GM13976 (cell line): ENCODE data around the gene LFNG.

ENCODE experiments used
- DNase-seq: peaks from one replicate; pipeline ENCODE4 v3.0.0; 2012; ENCODE audit warnings: low spot score
- in situ Hi-C: fragments of 300-500 bp; cut with MboI; formaldehyde crosslinking; loops from one replicate; pipeline ENCODE4 v1.12.0; 2022; ENCODE audit warnings: low sequenced_read_pairs, mixed read lengths, inconsistent platforms; ENCODE audit not compliant: unreplicated experiment
- TF ChIP-seq, protein P1 (sequence below): IDR thresholded peaks from 2 replicates; pipeline ENCODE4 v1.5.1; 2012; ENCODE audit warnings: borderline replicate concordance, mild to moderate bottlenecking; ENCODE audit not compliant: insufficient read depth; ENCODE audit errors: extremely low read depth, missing control alignments, control extremely low read depth

The LFNG gene

GRCh38 chr7:2492038-2492437 is 27.5 kb upstream of the LFNG start:
- TF ChIP-seq, protein P1, sequence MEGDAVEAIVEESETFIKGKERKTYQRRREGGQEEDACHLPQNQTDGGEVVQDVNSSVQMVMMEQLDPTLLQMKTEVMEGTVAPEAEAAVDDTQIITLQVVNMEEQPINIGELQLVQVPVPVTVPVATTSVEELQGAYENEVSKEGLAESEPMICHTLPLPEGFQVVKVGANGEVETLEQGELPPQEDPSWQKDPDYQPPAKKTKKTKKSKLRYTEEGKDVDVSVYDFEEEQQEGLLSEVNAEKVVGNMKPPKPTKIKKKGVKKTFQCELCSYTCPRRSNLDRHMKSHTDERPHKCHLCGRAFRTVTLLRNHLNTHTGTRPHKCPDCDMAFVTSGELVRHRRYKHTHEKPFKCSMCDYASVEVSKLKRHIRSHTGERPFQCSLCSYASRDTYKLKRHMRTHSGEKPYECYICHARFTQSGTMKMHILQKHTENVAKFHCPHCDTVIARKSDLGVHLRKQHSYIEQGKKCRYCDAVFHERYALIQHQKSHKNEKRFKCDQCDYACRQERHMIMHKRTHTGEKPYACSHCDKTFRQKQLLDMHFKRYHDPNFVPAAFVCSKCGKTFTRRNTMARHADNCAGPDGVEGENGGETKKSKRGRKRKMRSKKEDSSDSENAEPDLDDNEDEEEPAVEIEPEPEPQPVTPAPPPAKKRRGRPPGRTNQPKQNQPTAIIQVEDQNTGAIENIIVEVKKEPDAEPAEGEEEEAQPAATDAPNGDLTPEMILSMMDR, result no peak
- in situ Hi-C loops, result no loop called here
- no peak for DNase-seq

GRCh38 chr7:2493205-2494164 is 26.1 kb upstream of the LFNG start:
- TF ChIP-seq, protein P1, result no peak
- no peak for DNase-seq
- in situ Hi-C loops, result no loop called here

- TF ChIP-seq, protein P1, result no peak
- DNase-seq, result no peak
- in situ Hi-C loops, result no loop called here
Observed at GRCh38 chr7:2494191-2495130, 25.1 kb upstream of the LFNG start.

GRCh38 chr7:2495418-2496299 is 23.9 kb upstream of the LFNG start:
- in situ Hi-C loops, result no loop called here
- no peak for DNase-seq
- TF ChIP-seq, protein P1, result no peak

DNA sequence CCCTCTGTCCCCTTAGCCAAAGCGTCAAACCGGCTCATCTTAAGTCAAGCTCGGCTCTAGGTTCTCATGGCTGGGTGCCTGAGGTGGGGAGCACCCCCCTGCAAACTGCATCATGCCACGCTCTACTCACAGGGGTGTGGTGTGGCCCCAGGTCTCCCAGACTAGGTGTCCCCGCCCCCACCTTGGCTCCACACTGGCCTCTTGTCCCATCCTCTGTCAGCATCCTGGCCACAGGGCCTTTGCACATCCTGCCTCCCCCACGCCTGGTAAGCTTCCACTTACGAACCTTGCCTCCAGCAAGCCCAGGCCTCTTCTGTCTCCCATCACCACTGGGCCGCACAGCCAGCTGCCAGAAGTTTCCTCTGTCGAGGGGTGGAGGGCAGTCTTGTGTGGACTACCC is 23.2 kb upstream of the LFNG start:
- TF ChIP-seq, protein P1, result no peak
- no peak for DNase-seq
- in situ Hi-C loops, result no loop called here
